Transverse colon (tissue), 4 donors: ENCODE results near the gene SLC26A6.

Experiments
- CTCF ChIP-seq, 5 experiments: fragments of 200-600 bp in 3 of 5; fragments of 450-650 bp in 2 of 5; sonication (generic) in 3 of 5; IDR thresholded peaks; 1 replicate in 2 of 5; 2 replicates in 3 of 5; pipeline ENCODE4 v1.5.1; 2016 to 2017; ENCODE audit warnings: antibody characterized with exemption in 5 of 5, inconsistent platforms in 3 of 5, mild to moderate bottlenecking in 2 of 5, moderate library complexity in 1 of 5
- POLR2A ChIP-seq: fragments of 450-650 bp; IDR thresholded peaks from one replicate; pipeline ENCODE4 v1.6.1; 2016; ENCODE audit warnings: antibody characterized with exemption, mild to moderate bottlenecking, moderate library complexity
- POLR2AphosphoS5 ChIP-seq, 3 donors: sonication (generic); formaldehyde crosslinking; IDR thresholded peaks; one replicate each; pipeline ENCODE4 v1.6.1; 2016; ENCODE audit warnings: antibody characterized with exemption in 3 of 3

DNA sequence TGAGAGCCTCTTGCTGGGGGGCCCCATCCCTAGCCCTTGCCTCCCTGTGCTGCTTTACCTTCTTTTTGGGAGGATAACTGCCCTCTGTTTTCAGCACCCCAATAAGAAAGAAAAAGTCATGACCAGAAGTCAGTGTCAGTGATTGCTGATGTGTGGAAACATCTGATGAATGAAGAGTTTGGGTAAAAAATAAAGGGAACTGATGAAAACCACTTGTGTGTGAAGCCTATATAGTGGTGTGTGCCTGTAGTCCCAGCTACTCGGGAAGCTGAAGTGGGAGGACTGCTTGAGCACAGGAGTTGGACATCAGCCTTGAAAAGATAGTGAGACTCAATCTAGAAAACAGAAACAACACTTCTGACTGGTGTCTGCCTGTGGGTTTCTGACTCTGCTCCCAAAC lies 37.3 kb upstream of the SLC26A6 start:
- no peak for TF ChIP-seq POLR2A
- TF ChIP-seq CTCF (IDR thresholded peaks at IDR 0.05): no peak
- no peak for TF ChIP-seq POLR2AphosphoS5 (IDR thresholded peaks at IDR 0.05)
